ENCODE results near the gene CHN2.

DNA sequence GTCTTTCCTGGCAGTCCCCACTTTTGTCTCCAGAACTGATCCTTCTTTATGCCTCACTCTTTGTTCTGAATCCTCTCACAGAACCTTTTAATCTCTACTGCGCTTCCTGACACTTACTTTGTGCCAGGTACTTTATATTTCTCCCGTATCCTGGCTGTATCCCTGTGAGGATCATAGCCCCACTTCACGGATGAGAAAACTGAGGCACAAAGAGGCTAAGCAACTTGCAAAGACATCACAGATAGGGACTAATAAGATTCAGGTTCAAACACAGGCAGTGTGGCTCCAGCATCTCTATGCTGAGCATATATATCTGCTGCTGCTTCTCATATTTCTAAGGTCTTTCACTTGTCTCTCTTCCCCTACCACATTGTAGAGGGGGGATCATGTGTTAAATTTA, 116.7 kb downstream of the CHN2 start:
- no peak for TF ChIP-seq POLR2A (IDR thresholded peaks at IDR 0.05; ENCODE audit: extremely low read depth, insufficient read length)
- TF ChIP-seq, protein P1, sequence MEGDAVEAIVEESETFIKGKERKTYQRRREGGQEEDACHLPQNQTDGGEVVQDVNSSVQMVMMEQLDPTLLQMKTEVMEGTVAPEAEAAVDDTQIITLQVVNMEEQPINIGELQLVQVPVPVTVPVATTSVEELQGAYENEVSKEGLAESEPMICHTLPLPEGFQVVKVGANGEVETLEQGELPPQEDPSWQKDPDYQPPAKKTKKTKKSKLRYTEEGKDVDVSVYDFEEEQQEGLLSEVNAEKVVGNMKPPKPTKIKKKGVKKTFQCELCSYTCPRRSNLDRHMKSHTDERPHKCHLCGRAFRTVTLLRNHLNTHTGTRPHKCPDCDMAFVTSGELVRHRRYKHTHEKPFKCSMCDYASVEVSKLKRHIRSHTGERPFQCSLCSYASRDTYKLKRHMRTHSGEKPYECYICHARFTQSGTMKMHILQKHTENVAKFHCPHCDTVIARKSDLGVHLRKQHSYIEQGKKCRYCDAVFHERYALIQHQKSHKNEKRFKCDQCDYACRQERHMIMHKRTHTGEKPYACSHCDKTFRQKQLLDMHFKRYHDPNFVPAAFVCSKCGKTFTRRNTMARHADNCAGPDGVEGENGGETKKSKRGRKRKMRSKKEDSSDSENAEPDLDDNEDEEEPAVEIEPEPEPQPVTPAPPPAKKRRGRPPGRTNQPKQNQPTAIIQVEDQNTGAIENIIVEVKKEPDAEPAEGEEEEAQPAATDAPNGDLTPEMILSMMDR (IDR thresholded peaks at IDR 0.05; ENCODE audit: low read depth, low read length) = no peak
